WI38 (cell line): Measurements from ENCODE around the gene CAMSAP1.

Experiments used
- H3K4me3 ChIP-seq: 2 replicates; pipeline ENCODE4 v1.5.1; 2011; ENCODE audit warnings: low read depth, mild to moderate bottlenecking, control low read depth, low read length
- TF ChIP-seq, protein P1 (sequence below): IDR thresholded peaks from 2 replicates; pipeline ENCODE4 v1.5.1; 2012; ENCODE audit warnings: low read depth, mild to moderate bottlenecking, control low read depth, low read length

Gene CAMSAP1

DNA sequence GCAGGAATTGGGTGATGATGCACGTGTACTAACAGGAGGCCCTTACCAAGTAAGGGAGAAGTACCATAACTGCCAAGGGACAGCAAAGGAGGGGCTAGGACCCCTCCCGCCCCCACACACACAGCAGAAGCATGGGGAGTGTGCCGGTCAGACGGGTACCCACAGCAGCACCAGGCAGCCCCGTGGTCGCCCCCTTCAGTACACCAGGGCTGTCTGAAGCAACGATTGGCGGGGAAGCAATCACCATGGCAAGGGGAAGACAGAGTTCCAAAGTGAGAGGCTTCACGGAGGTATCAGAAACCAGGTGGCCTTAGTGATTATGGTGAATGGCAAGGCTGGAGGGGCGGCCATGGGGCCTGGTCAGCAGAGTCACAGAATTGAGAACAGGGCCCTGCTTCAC lies 72.2 kb downstream of the CAMSAP1 start:
- no peak overlapping the region for H3K4me3 ChIP-seq
- TF ChIP-seq, protein P1, sequence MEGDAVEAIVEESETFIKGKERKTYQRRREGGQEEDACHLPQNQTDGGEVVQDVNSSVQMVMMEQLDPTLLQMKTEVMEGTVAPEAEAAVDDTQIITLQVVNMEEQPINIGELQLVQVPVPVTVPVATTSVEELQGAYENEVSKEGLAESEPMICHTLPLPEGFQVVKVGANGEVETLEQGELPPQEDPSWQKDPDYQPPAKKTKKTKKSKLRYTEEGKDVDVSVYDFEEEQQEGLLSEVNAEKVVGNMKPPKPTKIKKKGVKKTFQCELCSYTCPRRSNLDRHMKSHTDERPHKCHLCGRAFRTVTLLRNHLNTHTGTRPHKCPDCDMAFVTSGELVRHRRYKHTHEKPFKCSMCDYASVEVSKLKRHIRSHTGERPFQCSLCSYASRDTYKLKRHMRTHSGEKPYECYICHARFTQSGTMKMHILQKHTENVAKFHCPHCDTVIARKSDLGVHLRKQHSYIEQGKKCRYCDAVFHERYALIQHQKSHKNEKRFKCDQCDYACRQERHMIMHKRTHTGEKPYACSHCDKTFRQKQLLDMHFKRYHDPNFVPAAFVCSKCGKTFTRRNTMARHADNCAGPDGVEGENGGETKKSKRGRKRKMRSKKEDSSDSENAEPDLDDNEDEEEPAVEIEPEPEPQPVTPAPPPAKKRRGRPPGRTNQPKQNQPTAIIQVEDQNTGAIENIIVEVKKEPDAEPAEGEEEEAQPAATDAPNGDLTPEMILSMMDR, result no peak

DNA sequence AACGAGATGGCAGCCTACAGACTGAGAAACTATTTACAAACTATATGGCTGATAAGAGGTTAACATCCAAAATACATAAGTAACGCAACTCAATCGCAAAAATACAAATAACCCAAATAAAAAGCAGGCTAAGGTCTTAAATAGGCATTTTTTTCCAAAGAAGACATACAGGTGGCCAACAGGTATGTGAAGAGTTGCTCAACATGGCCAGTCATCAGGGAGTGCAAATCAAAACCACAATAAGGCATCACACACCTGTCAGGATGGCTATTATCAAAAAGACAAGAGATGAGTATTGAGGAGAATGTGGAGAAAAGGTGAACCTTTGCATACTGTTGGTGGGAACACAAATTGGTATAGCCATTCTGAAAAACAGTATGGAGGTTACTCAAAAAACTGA lies 73.5 kb downstream of the CAMSAP1 start:
- H3K4me3 ChIP-seq, result no peak overlapping the region
- TF ChIP-seq, protein P1, result no peak

DNA sequence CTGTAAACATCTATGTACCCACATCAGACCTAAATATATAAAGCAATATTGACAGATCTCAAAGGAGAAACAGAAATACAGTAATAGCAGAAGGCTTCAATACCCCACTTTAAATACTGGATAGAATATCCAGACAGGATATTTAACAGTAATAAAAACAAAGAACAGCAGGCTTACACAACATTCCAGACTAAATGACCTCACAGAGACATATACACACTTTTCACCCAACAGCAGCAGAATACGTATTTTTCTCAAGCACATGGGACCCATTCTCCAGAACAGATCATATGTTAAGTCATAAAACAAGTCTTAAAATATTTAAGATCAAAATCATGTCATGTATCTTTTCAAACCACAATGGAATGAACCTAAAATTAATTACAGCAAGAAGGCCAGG lies 76.8 kb downstream of the CAMSAP1 start:
- TF ChIP-seq, protein P1, result no peak
- H3K4me3 ChIP-seq, result no peak overlapping the region

DNA sequence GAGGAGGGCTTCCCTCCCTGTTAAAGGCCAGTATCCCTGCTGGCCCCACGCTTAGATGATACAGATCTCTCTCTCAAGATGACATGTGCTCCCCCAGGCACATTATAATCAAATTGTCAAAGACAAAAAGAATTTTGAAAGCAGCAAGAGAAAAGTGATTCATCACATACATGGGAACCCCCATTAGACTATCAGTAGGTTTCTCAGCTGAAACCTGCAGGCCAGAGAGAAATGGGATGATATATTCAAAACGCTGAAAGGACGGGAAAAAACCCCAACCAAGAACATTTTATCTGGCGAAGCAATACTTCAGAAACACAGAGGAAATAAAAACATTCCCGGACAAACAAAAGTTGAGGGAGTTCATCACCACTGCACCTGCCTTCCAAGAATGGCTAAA lies 78.7 kb downstream of the CAMSAP1 start:
- TF ChIP-seq, protein P1, result no peak
- H3K4me3 ChIP-seq, result no peak overlapping the region

DNA sequence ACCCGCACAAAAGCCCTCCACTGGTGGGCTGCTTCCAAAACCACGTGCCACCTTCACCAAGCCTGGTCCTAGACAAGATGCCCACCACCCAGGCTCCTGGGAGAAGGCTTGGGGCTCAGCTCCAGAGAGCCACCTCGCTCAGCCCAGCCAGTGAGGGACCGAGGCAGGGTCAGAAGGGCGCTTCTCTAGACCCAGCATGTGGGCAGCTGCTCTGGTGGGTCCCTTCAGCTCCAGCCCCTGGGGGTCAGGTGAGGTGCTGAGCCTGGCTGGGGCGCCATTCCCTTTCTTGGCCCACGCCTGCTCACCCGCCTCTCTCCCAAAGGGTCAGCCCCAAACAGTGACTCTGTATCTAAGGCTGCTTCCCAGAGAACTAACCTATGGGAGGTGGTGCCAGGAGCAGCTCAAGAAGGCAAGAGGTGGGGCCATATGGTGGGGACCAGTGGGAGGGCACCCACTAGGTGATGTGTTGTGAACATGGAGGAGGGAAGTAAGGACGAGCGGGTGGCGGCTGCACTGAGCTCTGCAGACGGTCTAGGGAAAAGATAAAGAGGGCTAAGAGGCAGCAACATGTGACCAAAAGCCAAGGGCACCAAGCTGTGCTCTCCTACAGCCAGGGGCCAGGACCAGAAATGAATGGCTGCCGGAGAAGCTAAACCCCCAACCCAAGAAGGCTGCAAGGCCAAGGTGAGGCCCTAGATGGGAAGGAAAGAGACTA lies 79.3 kb downstream of the CAMSAP1 start:
- TF ChIP-seq, protein P1, result no peak
- no peak overlapping the region for H3K4me3 ChIP-seq

DNA sequence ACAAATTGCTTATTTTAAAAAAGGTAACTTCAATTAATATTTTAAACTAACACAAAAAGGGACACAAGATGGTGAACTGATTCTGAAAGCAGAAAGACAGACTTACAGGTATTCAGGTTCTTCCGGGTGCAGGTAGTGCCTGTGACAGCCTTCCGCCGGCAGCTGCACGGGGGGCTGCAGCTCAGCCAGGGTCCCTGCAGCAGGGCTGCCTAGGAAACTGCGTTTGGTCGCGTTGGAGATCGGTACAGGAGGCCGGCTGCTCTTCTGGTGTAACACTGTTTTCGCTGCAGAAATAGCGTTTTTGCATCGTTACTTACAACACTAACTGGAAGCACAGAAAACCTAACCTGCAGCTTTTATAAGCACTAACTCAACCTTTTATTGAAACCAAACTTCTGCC lies 80.0 kb downstream of the CAMSAP1 start:
- no peak overlapping the region for H3K4me3 ChIP-seq
- TF ChIP-seq, protein P1, result no peak

DNA sequence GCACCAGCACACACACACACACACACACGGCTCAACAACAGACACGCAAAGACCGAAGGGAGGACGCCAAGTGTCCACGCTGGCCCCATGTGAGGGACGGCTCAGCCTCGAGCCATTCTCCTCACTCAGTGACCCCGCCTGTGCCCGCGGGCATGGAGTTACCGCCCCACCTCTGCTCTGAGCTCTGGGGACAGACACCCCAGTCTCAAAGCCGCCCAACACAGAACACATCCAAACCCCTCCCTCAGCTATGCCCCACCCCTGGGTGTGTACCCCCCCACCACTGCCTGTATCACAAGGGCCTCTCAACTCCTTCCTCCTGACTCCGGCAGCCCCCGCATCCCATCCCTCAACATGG lies 81.2 kb downstream of the CAMSAP1 start:
- TF ChIP-seq, protein P1, result no peak
- H3K4me3 ChIP-seq, result no peak overlapping the region
